SK-N-SH treated with all-trans-retinoic acid at 6 μM for 48 hours (cell line): ENCODE measurements around the gene SCGB1A1.

Experiments used
- ATAC-seq: fragments of 200-7000 bp; cut with Tn5 transposase; 3 replicates; pipeline ENCODE4 v1.9.1; 2020; ENCODE audit warnings: mild to moderate bottlenecking, moderate library complexity
- ARNTL ChIP-seq: fragments of 450-650 bp; formaldehyde crosslinking; IDR thresholded peaks from 2 replicates; pipeline ENCODE4 v1.5.0; 2020; ENCODE audit warnings: low read depth, mild to moderate bottlenecking, moderate library complexity, borderline replicate concordance
- BACH2 ChIP-seq: fragments of 250-450 bp; sonication (Bioruptor Pico); IDR thresholded peaks from 2 replicates; pipeline ENCODE4 v1.9.0; 2021; ENCODE audit warnings: mild to moderate bottlenecking, borderline replicate concordance
- CSDC2 ChIP-seq: fragments of 250-450 bp; sonication (Bioruptor Pico); IDR thresholded peaks from 2 replicates; pipeline ENCODE4 v1.5.0; 2020; ENCODE audit warnings: mild to moderate bottlenecking, moderate library complexity
- ESRRG ChIP-seq: fragments of 250-450 bp; sonication (Bioruptor Pico); IDR thresholded peaks from 2 replicates; pipeline ENCODE4 v1.6.1; 2021; ENCODE audit warnings: mild to moderate bottlenecking
- GLIS3 ChIP-seq: fragments of 250-450 bp; sonication (Bioruptor Pico); IDR thresholded peaks from 2 replicates; pipeline ENCODE4 v1.5.0; 2020; ENCODE audit warnings: mild to moderate bottlenecking, moderate library complexity
- ISL1 ChIP-seq: fragments of 250-450 bp; sonication (Bioruptor Pico); IDR thresholded peaks from 2 replicates; pipeline ENCODE4 v2.1.2; 2022; ENCODE audit warnings: mild to moderate bottlenecking, moderate library complexity
- OSR1 ChIP-seq: fragments of 250-450 bp; sonication (Bioruptor Pico); IDR thresholded peaks from 2 replicates; pipeline ENCODE4 v1.8.0; 2022; ENCODE audit warnings: moderate library complexity, mild to moderate bottlenecking, inconsistent platforms
- PPARA ChIP-seq: fragments of 250-450 bp; sonication (Bioruptor Pico); IDR thresholded peaks from 2 replicates; pipeline ENCODE4 v1.5.0; 2020; ENCODE audit warnings: mild to moderate bottlenecking, borderline replicate concordance
- RARB ChIP-seq: fragments of 250-450 bp; sonication (Bioruptor Pico); IDR thresholded peaks from 2 replicates; pipeline ENCODE4 v1.8.0; 2021; ENCODE audit warnings: mild to moderate bottlenecking, moderate library complexity
- SNAI2 ChIP-seq: fragments of 250-450 bp; sonication (Bioruptor Pico); IDR thresholded peaks from 2 replicates; pipeline ENCODE4 v1.5.0; 2020; ENCODE audit warnings: mild to moderate bottlenecking, moderate library complexity
- TCF4 ChIP-seq: fragments of 250-450 bp; sonication (Bioruptor Pico); IDR thresholded peaks from 2 replicates; pipeline ENCODE4 v1.8.0; 2021; ENCODE audit warnings: mild to moderate bottlenecking, moderate library complexity, borderline replicate concordance
- TOX ChIP-seq: fragments of 250-450 bp; sonication (Bioruptor Pico); IDR thresholded peaks from 2 replicates; pipeline ENCODE4 v1.8.0; 2021; ENCODE audit warnings: mild to moderate bottlenecking, moderate library complexity, borderline replicate concordance
- ZC3H10 ChIP-seq: fragments of 250-450 bp; sonication (Bioruptor Pico); IDR thresholded peaks from 2 replicates; pipeline ENCODE4 v1.5.1; 2021; ENCODE audit warnings: mild to moderate bottlenecking, moderate library complexity
- ZFP3 ChIP-seq: fragments of 250-450 bp; sonication (Bioruptor Pico); IDR thresholded peaks from 2 replicates; pipeline ENCODE4 v1.5.0; 2020; ENCODE audit warnings: mild to moderate bottlenecking, moderate library complexity
- ZFP30 ChIP-seq: fragments of 450-650 bp; formaldehyde crosslinking; IDR thresholded peaks from 2 replicates; pipeline ENCODE4 v1.5.0; 2022; ENCODE audit warnings: mild to moderate bottlenecking, moderate library complexity
- ZNF565 ChIP-seq: fragments of 450-650 bp; formaldehyde crosslinking; conservative IDR thresholded peaks from 2 replicates; pipeline ENCODE4 v1.5.0; 2020; ENCODE audit warnings: low read depth, mild to moderate bottlenecking, moderate library complexity
- ZNF70 ChIP-seq: fragments of 450-650 bp; formaldehyde crosslinking; IDR thresholded peaks from 2 replicates; pipeline ENCODE4 v1.5.0; 2020; ENCODE audit warnings: mild to moderate bottlenecking, moderate library complexity
- ZNF8 ChIP-seq: fragments of 450-650 bp; formaldehyde crosslinking; IDR thresholded peaks from 2 replicates; pipeline ENCODE4 v1.5.0; 2020; ENCODE audit warnings: mild to moderate bottlenecking, moderate library complexity
- TF ChIP-seq, protein P1 (sequence below): fragments of 250-450 bp; sonication (Bioruptor Pico); IDR thresholded peaks from 2 replicates; pipeline ENCODE4 v1.5.0; 2020; ENCODE audit warnings: mild to moderate bottlenecking, moderate library complexity
- TF ChIP-seq, protein P2 (sequence below): fragments of 250-450 bp; sonication (Bioruptor Pico); IDR thresholded peaks from 2 replicates; pipeline ENCODE4 v1.5.1; 2021; ENCODE audit warnings: mild to moderate bottlenecking, moderate library complexity
- TF ChIP-seq, protein P3 (sequence below): fragments of 250-450 bp; sonication (Bioruptor Pico); IDR thresholded peaks from 2 replicates; pipeline ENCODE4 v1.8.0; 2020; ENCODE audit warnings: mild to moderate bottlenecking, moderate library complexity, borderline replicate concordance
- TF ChIP-seq, protein P4 (sequence below): fragments of 250-450 bp; sonication (Bioruptor Pico); IDR thresholded peaks from 2 replicates; pipeline ENCODE4 v1.8.0; 2021; ENCODE audit warnings: low read depth, mild to moderate bottlenecking, moderate library complexity, borderline replicate concordance

The SCGB1A1 gene

DNA sequence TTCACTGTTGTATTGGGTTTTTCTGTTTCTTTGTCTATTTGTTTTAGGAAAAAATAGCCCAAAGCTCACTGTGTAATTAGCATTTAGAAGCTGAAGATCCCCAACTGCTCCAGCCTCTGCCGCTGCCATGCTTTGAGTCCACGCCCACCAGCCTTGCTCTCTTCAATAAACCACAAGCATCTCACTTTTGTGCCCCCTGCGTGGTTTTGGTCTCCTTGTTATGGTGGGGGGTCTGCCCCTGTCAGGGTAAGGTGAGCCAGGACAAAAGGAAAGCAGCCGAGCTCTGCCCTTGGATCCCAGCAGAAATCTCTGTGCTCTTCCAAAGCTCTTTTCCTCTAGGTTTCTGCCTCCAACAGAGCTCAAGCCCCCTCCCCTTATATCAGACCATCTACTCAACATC is 4.2 kb downstream of the SCGB1A1 start:
- TF ChIP-seq ZFP3: no peak
- TF ChIP-seq, protein P1, sequence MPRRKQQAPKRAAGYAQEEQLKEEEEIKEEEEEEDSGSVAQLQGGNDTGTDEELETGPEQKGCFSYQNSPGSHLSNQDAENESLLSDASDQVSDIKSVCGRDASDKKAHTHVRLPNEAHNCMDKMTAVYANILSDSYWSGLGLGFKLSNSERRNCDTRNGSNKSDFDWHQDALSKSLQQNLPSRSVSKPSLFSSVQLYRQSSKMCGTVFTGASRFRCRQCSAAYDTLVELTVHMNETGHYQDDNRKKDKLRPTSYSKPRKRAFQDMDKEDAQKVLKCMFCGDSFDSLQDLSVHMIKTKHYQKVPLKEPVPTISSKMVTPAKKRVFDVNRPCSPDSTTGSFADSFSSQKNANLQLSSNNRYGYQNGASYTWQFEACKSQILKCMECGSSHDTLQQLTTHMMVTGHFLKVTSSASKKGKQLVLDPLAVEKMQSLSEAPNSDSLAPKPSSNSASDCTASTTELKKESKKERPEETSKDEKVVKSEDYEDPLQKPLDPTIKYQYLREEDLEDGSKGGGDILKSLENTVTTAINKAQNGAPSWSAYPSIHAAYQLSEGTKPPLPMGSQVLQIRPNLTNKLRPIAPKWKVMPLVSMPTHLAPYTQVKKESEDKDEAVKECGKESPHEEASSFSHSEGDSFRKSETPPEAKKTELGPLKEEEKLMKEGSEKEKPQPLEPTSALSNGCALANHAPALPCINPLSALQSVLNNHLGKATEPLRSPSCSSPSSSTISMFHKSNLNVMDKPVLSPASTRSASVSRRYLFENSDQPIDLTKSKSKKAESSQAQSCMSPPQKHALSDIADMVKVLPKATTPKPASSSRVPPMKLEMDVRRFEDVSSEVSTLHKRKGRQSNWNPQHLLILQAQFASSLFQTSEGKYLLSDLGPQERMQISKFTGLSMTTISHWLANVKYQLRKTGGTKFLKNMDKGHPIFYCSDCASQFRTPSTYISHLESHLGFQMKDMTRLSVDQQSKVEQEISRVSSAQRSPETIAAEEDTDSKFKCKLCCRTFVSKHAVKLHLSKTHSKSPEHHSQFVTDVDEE (CRISPR knock-in tag): no peak
- TF ChIP-seq, protein P2, sequence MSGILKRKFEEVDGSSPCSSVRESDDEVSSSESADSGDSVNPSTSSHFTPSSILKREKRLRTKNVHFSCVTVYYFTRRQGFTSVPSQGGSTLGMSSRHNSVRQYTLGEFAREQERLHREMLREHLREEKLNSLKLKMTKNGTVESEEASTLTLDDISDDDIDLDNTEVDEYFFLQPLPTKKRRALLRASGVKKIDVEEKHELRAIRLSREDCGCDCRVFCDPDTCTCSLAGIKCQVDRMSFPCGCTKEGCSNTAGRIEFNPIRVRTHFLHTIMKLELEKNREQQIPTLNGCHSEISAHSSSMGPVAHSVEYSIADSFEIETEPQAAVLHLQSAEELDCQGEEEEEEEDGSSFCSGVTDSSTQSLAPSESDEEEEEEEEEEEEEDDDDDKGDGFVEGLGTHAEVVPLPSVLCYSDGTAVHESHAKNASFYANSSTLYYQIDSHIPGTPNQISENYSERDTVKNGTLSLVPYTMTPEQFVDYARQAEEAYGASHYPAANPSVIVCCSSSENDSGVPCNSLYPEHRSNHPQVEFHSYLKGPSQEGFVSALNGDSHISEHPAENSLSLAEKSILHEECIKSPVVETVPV (CRISPR knock-in tag): no peak
- TF ChIP-seq ZC3H10 (CRISPR knock-in tag): no peak
- TF ChIP-seq RARB (CRISPR knock-in tag): no peak
- no peak for TF ChIP-seq PPARA (CRISPR knock-in tag)
- TF ChIP-seq, protein P3, sequence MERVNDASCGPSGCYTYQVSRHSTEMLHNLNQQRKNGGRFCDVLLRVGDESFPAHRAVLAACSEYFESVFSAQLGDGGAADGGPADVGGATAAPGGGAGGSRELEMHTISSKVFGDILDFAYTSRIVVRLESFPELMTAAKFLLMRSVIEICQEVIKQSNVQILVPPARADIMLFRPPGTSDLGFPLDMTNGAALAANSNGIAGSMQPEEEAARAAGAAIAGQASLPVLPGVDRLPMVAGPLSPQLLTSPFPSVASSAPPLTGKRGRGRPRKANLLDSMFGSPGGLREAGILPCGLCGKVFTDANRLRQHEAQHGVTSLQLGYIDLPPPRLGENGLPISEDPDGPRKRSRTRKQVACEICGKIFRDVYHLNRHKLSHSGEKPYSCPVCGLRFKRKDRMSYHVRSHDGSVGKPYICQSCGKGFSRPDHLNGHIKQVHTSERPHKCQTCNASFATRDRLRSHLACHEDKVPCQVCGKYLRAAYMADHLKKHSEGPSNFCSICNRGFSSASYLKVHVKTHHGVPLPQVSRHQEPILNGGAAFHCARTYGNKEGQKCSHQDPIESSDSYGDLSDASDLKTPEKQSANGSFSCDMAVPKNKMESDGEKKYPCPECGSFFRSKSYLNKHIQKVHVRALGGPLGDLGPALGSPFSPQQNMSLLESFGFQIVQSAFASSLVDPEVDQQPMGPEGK (CRISPR knock-in tag): no peak
- TF ChIP-seq ESRRG: no peak
- TF ChIP-seq TCF4 (CRISPR knock-in tag): no peak
- TF ChIP-seq ZNF565: no peak
- TF ChIP-seq ISL1 (CRISPR knock-in tag): no peak
- TF ChIP-seq ZNF8 (CRISPR knock-in tag): no peak
- no peak for ATAC-seq

DNA sequence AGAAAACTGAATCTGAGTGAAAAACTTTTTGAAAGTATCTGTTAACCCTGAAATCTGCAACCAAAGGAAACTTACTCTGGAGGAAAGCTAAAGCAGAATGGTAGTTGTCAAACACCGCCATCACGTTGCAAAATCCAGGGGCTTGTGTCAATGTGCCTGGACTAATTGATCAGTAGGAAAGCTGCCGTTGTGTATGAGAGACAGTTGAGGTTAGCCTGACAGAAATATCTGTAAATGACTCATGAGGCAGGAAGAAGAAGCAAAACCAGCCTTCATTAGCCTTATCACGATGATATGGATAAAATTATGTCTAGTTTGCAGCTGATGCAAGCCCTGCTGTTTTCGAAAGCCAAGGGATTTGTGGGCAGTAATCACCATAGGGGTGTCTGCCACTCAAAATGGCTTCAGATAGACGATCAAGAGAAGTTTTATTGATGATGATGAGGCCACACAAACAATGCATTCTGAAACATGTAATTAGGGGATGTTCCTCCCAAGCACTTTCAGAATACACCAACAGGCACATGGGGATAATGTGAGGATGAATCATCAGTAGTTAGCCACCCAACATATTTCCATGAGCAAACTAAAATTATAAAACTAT is 8.9 kb downstream of the SCGB1A1 start:
- ATAC-seq: peak; percentile 3; the same call in 2 of the 3 replicates
- TF ChIP-seq ESRRG (no peak), ZNF70 (CRISPR knock-in tag) (no peak), ZC3H10 (CRISPR knock-in tag) (no peak), TOX (CRISPR knock-in tag) (no peak), OSR1 (CRISPR knock-in tag) (no peak), ZFP30 (CRISPR knock-in tag) (no peak), BACH2 (CRISPR knock-in tag) (no peak), TCF4 (CRISPR knock-in tag) (peak; percentile 63), ZNF565 (0 out of 2 replicates have a peak, but pooled peaks have one; percentile 45), GLIS3 (CRISPR knock-in tag) (0 out of 2 replicates have a peak, but pooled peaks have one; percentile 46), PPARA (CRISPR knock-in tag) (no peak), CSDC2 (no peak), SNAI2 (0 out of 2 replicates have a peak, but pooled peaks have one; percentile 29), ARNTL (no peak), ISL1 (CRISPR knock-in tag) (peak; percentile 34), ZNF8 (CRISPR knock-in tag) (no peak), ZFP3 (no peak)
- TF ChIP-seq, protein P3 (CRISPR knock-in tag): no peak
- TF ChIP-seq, protein P1 (CRISPR knock-in tag): peak; percentile 71
- TF ChIP-seq, protein P2 (CRISPR knock-in tag): no peak
- TF ChIP-seq, protein P4, sequence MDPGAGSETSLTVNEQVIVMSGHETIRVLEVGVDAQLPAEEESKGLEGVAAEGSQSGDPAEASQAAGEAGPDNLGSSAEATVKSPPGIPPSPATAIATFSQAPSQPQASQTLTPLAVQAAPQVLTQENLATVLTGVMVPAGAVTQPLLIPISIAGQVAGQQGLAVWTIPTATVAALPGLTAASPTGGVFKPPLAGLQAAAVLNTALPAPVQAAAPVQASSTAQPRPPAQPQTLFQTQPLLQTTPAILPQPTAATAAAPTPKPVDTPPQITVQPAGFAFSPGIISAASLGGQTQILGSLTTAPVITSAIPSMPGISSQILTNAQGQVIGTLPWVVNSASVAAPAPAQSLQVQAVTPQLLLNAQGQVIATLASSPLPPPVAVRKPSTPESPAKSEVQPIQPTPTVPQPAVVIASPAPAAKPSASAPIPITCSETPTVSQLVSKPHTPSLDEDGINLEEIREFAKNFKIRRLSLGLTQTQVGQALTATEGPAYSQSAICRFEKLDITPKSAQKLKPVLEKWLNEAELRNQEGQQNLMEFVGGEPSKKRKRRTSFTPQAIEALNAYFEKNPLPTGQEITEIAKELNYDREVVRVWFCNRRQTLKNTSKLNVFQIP (CRISPR knock-in tag): no peak
- TF ChIP-seq, all 23 proteins: peak for 6
